AG08396 (cell line): ENCODE data around the gene CCM2.

Experiments used
- DNase-seq: peaks from one replicate; pipeline ENCODE4 v3.0.0; 2012; ENCODE audit warnings: low spot score, mixed read lengths

Gene CCM2

DNA sequence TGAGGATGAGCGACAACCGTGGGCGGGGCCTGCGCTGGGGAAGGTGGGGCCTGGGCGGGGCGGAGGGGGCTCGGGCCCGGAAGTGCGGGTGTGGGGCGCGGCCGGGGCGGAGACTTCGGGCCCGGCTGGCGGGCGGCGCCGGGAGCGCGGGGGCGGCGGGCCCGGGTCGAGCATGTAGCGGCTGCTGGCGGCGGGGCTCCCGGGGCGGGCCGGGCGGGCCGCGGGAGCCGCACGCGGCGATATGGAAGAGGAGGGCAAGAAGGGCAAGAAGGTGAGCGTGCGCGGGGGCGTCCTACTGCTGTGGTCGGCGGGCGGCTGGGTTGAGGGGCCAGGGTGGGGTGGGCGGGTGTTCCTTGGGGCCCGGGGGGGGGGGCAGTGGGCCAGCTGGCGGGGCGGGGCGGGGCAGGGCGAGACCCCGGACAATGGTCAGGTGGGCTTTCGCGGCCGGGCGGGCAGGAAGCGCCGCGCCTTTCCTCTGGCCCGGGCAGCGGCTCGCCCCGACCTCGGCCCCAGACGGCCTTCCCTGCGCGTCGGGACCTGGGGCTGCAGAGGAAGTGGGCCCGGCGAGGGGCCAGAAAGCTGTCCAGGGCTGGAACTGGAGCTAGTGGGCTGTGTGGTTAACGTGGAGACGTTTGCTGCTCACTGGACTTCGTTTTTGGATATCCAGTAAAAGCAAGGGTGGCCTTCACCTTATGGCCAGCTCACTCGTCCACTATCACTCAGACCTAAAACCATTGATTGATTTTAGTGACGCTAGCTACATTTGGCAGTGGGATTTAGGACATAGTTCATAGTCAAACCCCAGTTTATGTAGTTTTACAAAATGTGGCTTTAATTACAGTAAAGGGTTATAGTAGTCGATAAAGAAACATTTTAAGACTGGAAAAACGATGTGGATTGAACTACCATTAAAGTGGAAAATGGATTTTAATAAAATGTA lies at the start of gene CCM2:
Gene CCM2 (plus strand): TSS at position 109 of the 940 bp plus-strand sequence. CDS start 133 bp downstream, at position 242.
- peak; percentile 57 for DNase-seq

- DNase-seq, result no peak
Observed at GRCh38 chr7:44953156-44953555, 46.8 kb upstream of the CCM2 start.

- DNase-seq, result no peak
Observed at GRCh38 chr7:44955733-44956132, 44.3 kb upstream of the CCM2 start.

- DNase-seq, result no peak
Observed at GRCh38 chr7:44956157-44956766, 43.7 kb upstream of the CCM2 start.

DNA sequence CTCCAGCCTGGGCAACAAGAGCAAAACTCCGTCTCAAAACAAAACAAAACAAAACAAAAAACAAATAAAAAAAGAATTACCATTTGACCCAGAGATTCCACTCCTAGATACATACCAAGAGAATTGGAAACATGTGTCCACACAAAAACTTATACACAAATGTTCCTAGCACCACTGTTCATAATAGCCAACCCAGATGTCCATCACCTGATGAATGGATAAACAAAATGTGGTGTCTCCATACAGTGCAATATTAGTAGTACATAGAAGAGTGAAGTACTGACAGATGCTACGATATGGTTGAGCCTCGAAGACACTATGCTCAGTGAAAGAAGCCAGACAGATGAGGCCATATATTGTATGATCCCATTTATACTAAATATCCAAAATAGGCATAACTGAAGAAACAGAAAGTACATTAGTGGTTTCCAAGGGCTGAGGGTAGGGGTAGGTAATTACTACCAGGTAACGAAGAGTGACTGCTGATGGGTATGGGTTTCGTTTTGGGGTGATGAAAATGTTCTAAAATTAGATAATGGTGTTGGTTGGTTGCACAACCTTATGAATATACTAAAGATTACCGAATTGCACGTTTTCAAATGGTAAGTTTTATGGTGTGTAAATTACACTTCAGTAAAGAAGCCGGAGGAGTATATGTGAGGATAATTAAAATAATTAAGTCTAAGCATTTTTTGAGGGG lies 41.2 kb upstream of the CCM2 start:
- no peak for DNase-seq

DNA sequence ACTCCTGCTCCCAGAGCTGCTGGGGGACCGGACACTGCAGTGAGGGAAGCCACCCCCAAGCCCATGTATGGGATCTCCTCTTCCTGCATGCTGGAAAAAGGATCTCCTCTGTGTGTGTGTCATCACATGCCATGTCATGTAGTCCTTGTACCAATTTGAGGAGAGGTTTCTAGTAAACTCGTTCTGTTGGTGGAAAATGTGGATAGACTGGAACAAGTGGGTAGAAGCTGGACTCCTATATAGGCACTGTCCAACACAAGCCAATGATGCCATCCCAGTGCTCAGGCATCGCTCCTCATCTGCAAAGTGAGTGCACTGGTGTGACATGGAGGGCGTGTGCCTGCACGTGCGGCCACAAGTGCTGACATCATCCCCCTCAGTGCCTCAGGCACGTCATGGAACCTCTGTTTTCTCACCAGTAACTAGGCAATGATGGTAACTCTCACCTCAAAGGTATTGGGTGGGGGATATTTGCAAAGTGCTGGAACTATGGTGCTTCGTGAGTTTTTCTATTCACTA lies 40.5 kb upstream of the CCM2 start:
- DNase-seq, result no peak

GRCh38 chr7:44960011-44960580 lies 39.9 kb upstream of the CCM2 start:
- DNase-seq, result no peak

DNA sequence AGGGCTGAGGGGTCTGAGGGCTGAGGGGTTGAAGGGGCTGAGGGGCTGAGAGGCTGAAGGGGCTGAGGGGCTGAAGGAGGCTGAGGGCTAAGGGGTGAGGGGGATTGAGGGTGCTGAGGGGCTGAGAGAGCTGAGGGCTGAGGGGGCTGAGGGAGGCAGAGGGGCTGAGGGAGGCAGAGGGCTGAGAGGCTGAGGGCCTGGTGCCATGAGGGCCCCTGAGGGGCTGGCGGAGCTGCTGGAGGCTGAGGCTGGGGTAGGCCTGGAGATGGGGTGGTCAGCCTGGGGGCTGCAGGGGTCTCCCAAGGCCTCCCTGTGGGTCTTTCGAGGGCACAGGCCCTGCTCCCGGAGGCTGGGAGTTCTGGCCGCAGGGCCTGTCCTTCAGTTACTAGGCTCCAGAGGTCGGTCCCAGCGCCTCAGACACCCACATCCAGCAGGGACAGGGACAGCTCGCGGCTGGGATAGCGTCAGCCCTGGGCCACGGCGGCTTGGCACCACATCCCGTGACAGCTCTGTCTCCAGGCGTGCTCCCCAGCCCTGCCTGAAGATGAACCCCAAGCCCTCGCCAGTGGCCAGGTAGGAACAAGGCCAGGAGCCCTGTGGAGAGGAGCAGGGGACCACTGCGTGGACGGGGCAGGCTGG lies 38.0 kb upstream of the CCM2 start:
- DNase-seq, result no peak

DNA sequence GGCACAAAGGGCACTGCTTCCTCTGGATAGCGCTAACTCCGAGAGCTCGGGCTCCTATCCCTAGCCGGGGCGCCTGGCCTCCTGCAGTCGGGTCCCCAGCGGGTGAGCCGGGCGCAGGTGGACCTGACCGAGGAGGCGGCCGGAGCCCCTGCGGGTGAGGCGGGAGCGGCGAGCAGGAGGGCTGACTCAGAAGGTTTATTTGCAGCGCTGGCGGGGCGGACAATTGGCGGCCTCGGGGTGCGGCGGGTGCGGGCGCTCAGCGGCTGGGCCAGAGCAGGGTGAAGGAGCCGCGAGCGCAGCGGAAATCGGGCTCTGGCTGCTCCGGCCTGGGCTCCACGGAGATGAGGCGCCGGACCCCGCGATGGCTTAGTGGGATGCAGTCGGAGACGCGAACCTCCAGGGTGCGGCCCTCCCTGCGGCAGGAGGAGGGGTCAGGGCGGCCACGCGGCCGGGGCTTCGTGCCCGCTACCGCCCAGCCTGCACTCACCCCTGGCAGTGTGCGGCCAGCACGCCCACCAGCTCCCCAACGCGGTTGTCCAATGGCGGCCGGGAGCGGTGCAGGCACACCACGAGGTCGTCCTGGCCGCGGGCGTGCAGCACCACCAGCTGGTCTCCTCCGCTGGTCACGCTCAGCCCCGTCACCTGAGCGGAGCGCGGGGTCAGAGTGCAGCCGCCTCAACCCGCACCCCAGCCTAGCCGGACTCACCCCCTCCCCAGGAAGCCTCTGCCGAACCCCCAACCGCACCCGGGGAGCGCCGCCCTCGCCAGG lies 37.3 kb upstream of the CCM2 start:
- DNase-seq, result peak; percentile 81

GRCh38 chr7:44963364-44964290 lies 36.4 kb upstream of the CCM2 start:
- DNase-seq, result no peak

DNA sequence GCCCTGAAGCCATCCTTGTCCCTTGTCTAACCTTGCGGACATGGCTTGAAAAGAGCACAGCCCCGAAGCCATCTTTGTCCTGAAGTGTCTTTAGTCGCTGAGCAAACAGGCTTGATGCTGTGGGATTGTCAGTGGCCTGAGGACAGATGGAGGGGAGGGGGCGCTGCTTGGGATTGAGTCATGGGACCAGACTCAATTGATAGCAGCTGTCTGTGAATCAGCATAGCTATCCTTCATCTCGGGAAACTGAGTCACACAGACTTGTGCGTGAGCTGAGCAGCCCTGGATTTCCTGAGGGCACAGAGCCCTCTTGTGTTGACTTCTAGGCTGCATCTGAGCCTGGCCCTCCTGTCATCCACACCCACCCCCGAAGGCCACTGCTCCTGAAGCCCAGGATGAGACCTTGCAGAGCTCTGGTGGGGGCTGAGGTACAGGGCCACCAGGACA lies 35.6 kb upstream of the CCM2 start:
- peak; percentile 51 for DNase-seq

GRCh38 chr7:44964831-44965440 lies 35.1 kb upstream of the CCM2 start:
- no peak for DNase-seq

DNA sequence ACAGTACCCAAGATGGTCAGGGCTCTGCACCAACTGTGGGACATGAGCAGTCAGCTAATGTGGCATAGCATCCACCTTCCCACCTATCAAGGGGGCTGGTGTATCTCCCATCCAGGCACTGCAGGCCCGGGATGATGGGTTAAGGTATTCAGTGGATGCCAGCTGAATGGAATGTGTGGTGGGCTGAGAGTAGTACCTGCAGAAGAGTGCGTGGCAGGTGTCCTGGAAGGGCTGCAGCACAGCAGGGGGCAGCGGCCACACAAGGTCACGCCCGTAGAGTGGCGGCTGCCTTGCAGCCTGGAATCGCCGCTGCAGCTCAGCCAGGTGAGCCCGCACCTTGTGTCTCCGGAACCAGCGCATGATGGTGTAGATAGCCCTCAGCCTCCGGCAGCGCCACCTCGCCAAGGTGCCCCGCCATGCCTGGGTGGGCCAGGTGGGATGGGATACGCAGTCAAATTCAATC lies 34.5 kb upstream of the CCM2 start:
- DNase-seq, result no peak

DNA sequence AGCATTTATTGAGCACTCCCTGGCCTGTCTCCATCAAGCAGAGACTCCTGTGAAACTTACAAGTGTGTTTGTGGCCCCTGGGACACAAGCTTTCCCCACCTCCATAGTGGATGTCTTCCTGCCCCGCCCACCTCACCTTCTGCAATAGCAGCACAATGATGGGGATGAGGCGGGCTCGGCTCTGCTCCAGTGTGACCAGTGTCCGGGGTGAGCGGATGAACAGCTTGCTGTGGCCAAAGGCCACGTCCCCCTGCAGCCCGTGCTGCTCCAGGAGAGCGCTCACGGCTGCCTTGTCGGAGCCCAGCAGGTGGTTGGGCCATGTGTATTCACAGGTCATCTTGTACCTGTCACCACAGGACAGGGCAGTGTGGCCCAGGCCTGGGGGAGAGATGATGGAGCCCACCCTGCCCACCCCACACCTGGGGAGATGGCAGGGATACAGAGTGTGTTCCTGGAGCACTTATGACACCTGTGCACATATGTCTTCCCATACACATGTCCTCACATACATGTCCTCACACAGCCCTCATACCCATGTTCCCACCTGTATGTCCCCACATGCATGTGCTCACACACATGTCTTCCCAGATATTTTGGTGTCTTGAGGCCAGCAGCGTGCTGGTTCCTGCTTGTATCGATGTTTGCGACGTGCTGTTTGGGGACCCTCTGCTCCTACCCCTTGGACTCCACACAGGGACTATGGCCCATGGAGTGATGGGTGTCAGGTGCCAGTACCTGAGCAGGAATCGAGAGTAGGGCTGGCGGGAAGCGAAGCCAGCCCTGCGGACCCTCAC lies 33.9 kb upstream of the CCM2 start:
- DNase-seq, result no peak

DNA sequence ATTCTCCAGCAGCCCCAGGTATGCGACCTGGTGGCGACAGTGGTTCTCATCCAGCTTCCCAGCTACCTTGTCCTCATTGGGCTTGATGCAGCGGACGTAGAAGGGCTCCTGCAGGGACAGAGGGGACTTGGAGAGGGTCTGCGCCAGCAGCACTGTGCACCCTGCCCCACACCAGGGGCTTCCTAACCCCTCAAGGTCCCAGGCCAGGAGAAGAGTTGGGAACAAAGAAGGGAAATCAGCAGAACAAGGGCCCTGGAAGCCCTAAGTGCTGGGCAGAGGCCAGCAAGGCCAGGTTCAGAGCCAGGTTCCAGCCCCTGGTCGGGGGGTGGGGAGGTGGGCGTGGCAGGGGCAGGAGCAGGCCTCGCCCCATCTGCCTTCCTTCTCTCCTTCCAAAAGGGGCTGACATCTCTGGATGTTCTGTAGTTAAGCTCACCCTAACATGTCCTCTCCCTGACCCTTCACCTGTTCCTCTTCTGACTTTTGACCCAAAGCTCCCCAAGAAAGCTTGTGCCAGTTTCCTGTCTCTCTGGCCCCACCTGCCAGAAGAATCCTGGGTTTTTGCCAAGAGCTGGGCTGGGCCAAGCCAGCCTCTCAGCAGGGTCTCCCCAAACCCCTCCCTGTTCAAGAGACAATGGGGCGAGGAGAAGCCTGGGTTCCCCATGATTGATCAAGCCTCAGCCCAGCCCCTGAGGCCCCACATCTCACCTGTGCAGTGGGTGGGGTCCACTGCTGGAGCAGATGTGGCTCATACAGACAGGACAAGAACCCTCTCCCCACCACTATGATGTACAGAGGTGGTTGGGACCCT lies 33.1 kb upstream of the CCM2 start:
- no peak for DNase-seq

DNA sequence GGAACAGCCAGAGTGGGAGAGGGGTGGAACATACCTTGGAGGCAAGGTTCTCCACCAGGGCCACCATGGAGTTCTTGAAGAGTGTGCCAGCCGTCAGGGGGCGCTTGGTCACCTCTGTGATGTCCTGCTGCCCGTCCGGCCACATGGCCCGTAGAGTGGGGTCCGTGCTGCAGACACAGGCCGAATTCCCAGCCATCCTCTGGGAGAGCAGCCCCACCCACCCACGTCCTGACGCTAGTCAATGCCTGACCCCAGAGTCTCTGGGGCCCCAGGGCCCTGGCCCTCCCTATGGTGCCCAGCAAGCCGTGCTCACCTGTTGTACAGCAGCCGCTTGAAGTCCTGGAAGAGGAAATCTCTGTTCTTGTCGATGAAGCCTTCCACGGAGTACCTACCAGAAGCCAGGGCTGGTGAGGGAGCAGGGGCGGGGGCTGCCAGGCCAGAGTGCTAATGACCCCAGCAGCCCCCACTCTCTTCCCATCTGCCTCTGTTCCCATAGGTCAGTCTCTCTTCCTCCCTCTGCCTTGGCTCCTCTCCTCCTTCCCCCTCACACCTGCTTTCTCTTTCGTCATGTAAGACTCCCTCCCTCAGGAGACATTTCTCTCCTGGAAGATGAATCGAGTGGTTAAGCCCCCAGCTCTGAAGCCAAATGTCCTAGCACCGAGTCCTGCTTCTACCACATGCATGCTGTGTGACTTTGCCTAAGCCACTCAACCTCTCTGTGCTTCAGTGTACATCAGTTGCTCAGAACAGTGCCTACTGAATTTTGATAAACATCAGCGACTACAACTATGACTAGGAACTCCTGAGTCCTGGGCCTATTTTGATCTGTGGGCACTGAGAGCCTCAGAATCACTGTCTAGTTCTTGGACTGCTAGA lies 32.2 kb upstream of the CCM2 start:
- DNase-seq, result peak; percentile 58
